B cell (primary cell): ENCODE measurements around the gene TBXAS1. TPM values are rescaled to one million over a fixed set of nuclear protein-coding genes. Genes with fewer than 3 reads are reported as not detected.

Experiments used
- ATAC-seq: fragments of 200-7000 bp; cut with Tn5 transposase; one replicate; pipeline ENCODE4 v1.10.0; 2021; ENCODE audit warnings: low read depth, mild to moderate bottlenecking, moderate number of reproducible peaks, moderate library complexity
- CTCF ChIA-PET: fragments of 350-600 bp; sonication (Branson Sonifier 250); formaldehyde crosslinking; loops from one replicate; lab custom pipeline; 2021; ENCODE audit warnings: antibody characterized with exemption, inconsistent platforms; lab: Charles Lee
- POLR2A ChIA-PET: fragments of 350-600 bp; sonication (Branson Sonifier 250); formaldehyde crosslinking; loops from one replicate; lab custom pipeline; 2021; ENCODE audit warnings: antibody characterized with exemption; lab: Charles Lee
- DNase-seq: peaks from one replicate; pipeline ENCODE4 v3.0.0; 2013
- H2AFZ ChIP-seq: 2 replicates; pipeline ENCODE4 v1.6.1; 2012; ENCODE audit warnings: mild to moderate bottlenecking, low read depth, low read length; ENCODE audit not compliant: insufficient read depth, poor library complexity, severe bottlenecking
- H3K27ac ChIP-seq, 2 donors: 1 replicate in 1 of 2; 2 replicates in 1 of 2; pipeline ENCODE4 v1.5.1; 2012 to 2013; ENCODE audit warnings: low read length in 2 of 2, mild to moderate bottlenecking in 2 of 2, moderate library complexity in 1 of 2
- H3K27me3 ChIP-seq, 4 experiments: fragments of 200-600 bp in 1 of 4; sonication (generic) in 1 of 4; replicated peaks in 1 of 4; 1 replicate in 2 of 4; 2 replicates in 2 of 4; pipeline versions ENCODE4 v1.6.1 to v1.7.0; 2013 to 2016; ENCODE audit warnings: low read length in 3 of 4, mild to moderate bottlenecking in 2 of 4, mixed read lengths in 1 of 4, moderate library complexity in 1 of 4; ENCODE audit not compliant: insufficient read depth in 4 of 4, control insufficient read depth in 3 of 4; ENCODE audit errors: control extremely low read depth in 1 of 4
- H3K36me3 ChIP-seq, 2 experiments: replicated peaks in 1 of 2; 1 replicate in 1 of 2; 2 replicates in 1 of 2; pipeline versions ENCODE4 v1.6.1 to v1.7.1; 2013; ENCODE audit warnings: low read length in 1 of 2; ENCODE audit not compliant: insufficient read depth in 2 of 2, control insufficient read depth in 1 of 2; ENCODE audit errors: control extremely low read depth in 1 of 2, extremely low read depth in 1 of 2
- H3K4me1 ChIP-seq, 2 donors: fragments of 200-600 bp in 1 of 2; sonication (generic) in 1 of 2; 1 replicate in 1 of 2; 2 replicates in 1 of 2; pipeline versions ENCODE4 v1.5.1 to v1.6.1; 2013 to 2017; ENCODE audit warnings: low read length in 2 of 2; ENCODE audit not compliant: control insufficient read depth in 2 of 2, insufficient read depth in 2 of 2
- H3K4me2 ChIP-seq: replicated peaks from 2 replicates; pipeline ENCODE3; 2012; ENCODE audit warnings: mild to moderate bottlenecking, low read depth, low read length; ENCODE audit not compliant: poor library complexity, severe bottlenecking
- H3K4me3 ChIP-seq, 5 experiments: fragments of 200-600 bp in 1 of 5; sonication (generic) in 1 of 5; 1 replicate in 3 of 5; 2 replicates in 2 of 5; pipeline versions ENCODE4 v1.5.1 to v1.7.0; 2011 to 2016; ENCODE audit warnings: low read length in 4 of 5, mild to moderate bottlenecking in 4 of 5, low read depth in 2 of 5, control low read depth in 1 of 5, moderate library complexity in 1 of 5; ENCODE audit not compliant: insufficient read depth in 1 of 5; ENCODE audit errors: control extremely low read depth in 1 of 5, extremely low read depth in 1 of 5
- H3K79me2 ChIP-seq: fragments of 200-600 bp; sonication (generic); one replicate; pipeline ENCODE4 v1.6.0; 2016; ENCODE audit warnings: low read length; ENCODE audit not compliant: control insufficient read depth, insufficient read depth
- H3K9ac ChIP-seq: fragments of 200-600 bp; sonication (generic); 2 replicates; pipeline ENCODE4 v1.6.1; 2017; ENCODE audit warnings: mild to moderate bottlenecking, low read length, moderate library complexity
- H3K9me3 ChIP-seq, 3 donors: one replicate each; pipeline versions ENCODE4 v1.6.1 to v1.7.1; 2013; ENCODE audit warnings: low read length in 2 of 3; ENCODE audit not compliant: control insufficient read depth in 2 of 3, insufficient read depth in 1 of 3; ENCODE audit errors: control extremely low read depth in 1 of 3
- H4K20me1 ChIP-seq: 2 replicates; pipeline ENCODE4 v1.6.0; 2012; ENCODE audit warnings: mild to moderate bottlenecking, low read length; ENCODE audit not compliant: insufficient read depth, control insufficient read depth, poor library complexity, severe bottlenecking
- H3K27ac Mint-ChIP-seq: one replicate; pipeline ENCODE4 v1.8.0; 2021; ENCODE audit warnings: mixed read lengths
- H3K27me3 Mint-ChIP-seq: one replicate; pipeline ENCODE4 v1.8.0; 2021; ENCODE audit warnings: mixed read lengths
- H3K4me1 Mint-ChIP-seq: one replicate; pipeline ENCODE4 v1.8.0; 2021; ENCODE audit warnings: mixed read lengths
- H3K4me3 Mint-ChIP-seq: one replicate; pipeline ENCODE4 v1.8.0; 2021; ENCODE audit warnings: mixed read lengths
- H3K9me3 Mint-ChIP-seq: one replicate; pipeline ENCODE4 v1.8.0; 2022; ENCODE audit warnings: mixed read lengths; ENCODE audit not compliant: insufficient read depth
- CTCF ChIP-seq: fragments of 200-600 bp; IDR thresholded peaks from one replicate; pipeline ENCODE4 v1.8.0; 2022; ENCODE audit warnings: antibody characterized with exemption, mild to moderate bottlenecking
- EZH2 ChIP-seq: IDR thresholded peaks from 2 replicates; pipeline ENCODE4 v1.6.1; 2012; ENCODE audit warnings: borderline replicate concordance, low read depth, mild to moderate bottlenecking, moderate library complexity, low read length; ENCODE audit not compliant: insufficient read depth, poor library complexity, severe bottlenecking
- WGBS: methylation state at CpG from one replicate; pipeline ENCODE4 v1.1.5; 2013; ENCODE audit warnings: missing lambda C conversion rate; ENCODE audit not compliant: insufficient coverage; 5-methylcytosine and 5-hydroxymethylcytosine counted together
- intact Hi-C: fragments of 100-400 bp; cut with micrococcal nuclease; formaldehyde crosslinking; loops from one replicate; pipeline ENCODE4 v1.10.0; 2022
- polyA plus RNA-seq: library from polyadenylated mRNA; depleted of rRNA; stranded (reverse); fragments of >200 nt; gene quantifications from 2 replicates; pipeline ENCODE4 v1.2.3, GENCODE V29; 2012
- total RNA-seq, 2 donors: library from RNA; stranded (reverse); fragments of 120-200 nt in 1 of 2; gene quantifications; 1 replicate in 1 of 2; 2 replicates in 1 of 2; pipeline versions ENCODE4 v1.2.3 to v1.2.4, GENCODE V29; 2013 to 2022

Gene TBXAS1
- total and polyA plus RNA-seq, 2 donors (not counting 1 experiment from before 2014, with no cell fraction given) = 8.1 to 21.0 TPM

GRCh38 chr7:140049339-140050024 is 220.4 kb downstream of the TBXAS1 start:
- Histone ChIP-seq H3K9ac (no peak overlapping the region), H3K4me1 (peaks cover 14 to 19% of the 10 kb centered on the region in 2 donors), H3K27ac (no peak overlapping the region), H3K79me2 (peaks cover 57% of the 10 kb centered on the region), H3K4me3 (no peak overlapping the region), H3K4me2 (no peak overlapping the region), H3K27me3 (no peaks in the 10 kb centered on the region), H4K20me1 (peaks cover 38% of the 10 kb centered on the region), H2AFZ (no peak overlapping the region), H3K36me3 (peaks cover 2 to 48% of the 10 kb centered on the region in 2 experiments), H3K9me3 (no peaks in the 10 kb centered on the region)
- Mint-ChIP-seq H3K4me3 (no peak overlapping the region), H3K27me3 (no peaks in the 10 kb centered on the region), H3K9me3 (no peaks in the 10 kb centered on the region), H3K27ac (no peak overlapping the region), H3K4me1 (peaks cover 31% of the 10 kb centered on the region)
- 97% methylated on average over 2 of the region's 5 CpGs for WGBS
- ChIA-PET POLR2A (no interaction called here), CTCF (no interaction called here)
- TF ChIP-seq EZH2 (no peak), CTCF (no peak)
- ATAC-seq = no peak
- intact Hi-C loops = no loop called here
- DNase-seq = no peak

- intact Hi-C loops = no loop called here
- H2AFZ ChIP-seq = no peak overlapping the region
- Mint-ChIP-seq H3K27ac (no peak overlapping the region), H3K4me3 (no peak overlapping the region), H3K4me1 (peaks cover 37% of the 10 kb centered on the region), H3K9me3 (no peaks in the 10 kb centered on the region), H3K27me3 (no peaks in the 10 kb centered on the region)
- H3K4me1 ChIP-seq = peaks cover 18 to 25% of the 10 kb centered on the region in 2 donors
- DNase-seq (no peak), ATAC-seq (no peak)
- POLR2A ChIA-PET = interaction anchor here (0.5 kb wide), 1 partner anchor 584 kb away, joined by 3 read pairs; no protein-coding TSS in a partner anchor
- TF ChIP-seq EZH2 (no peak), CTCF (no peak)
- no peak overlapping the region for H3K9ac ChIP-seq
- WGBS = 100% methylated on average over 2 of the region's 3 CpGs
- H4K20me1 ChIP-seq = peaks cover 40% of the 10 kb centered on the region
- CTCF ChIA-PET = no interaction called here
- no peak overlapping the region for H3K4me2 ChIP-seq
- H3K27me3 ChIP-seq = no peaks in the 10 kb centered on the region
- H3K36me3 ChIP-seq = peaks cover 2 to 51% of the 10 kb centered on the region in 2 experiments
- H3K27ac ChIP-seq = no peak overlapping the region
- H3K9me3 ChIP-seq = no peaks in the 10 kb centered on the region
- peaks cover 57% of the 10 kb centered on the region for H3K79me2 ChIP-seq
- H3K4me3 ChIP-seq = no peak overlapping the region
Measured at GRCh38 chr7:140050100-140050499, 221.0 kb downstream of the TBXAS1 start.
